ENCODE results near the gene NCK2. TPM values are rescaled to one million over a fixed set of nuclear protein-coding genes. Genes with fewer than 3 reads are reported as not detected.

Gene NCK2
- total RNA-seq, 2 experiments from 2014 or later: 84.7 to 87.5 TPM

- H3K9me3 Mint-ChIP-seq (ENCODE audit: low read depth): peaks cover 26% of the 10 kb centered on the region
- H3K4me3 Mint-ChIP-seq: no peak overlapping the region
- CTCF ChIA-PET: interaction anchor here (1.1 kb wide), 1 partner anchor 86 kb away, joined by 3 read pairs; no protein-coding TSS in a partner anchor
- ATAC-seq (no peak), DNase-seq (no peak)
- POLR2A ChIA-PET: no interaction called here
- peaks cover 85% of the 10 kb centered on the region for H3K4me1 Mint-ChIP-seq
- H3K27me3 Mint-ChIP-seq: no peaks in the 10 kb centered on the region
- peak overlapping the region; percentile 68 for H3K27ac Mint-ChIP-seq
- peaks cover 83% of the 10 kb centered on the region for H3K36me3 Mint-ChIP-seq (ENCODE audit: low read depth)
- intact Hi-C loops (cut with DNase I, micrococcal nuclease): no loop called here
Measured at GRCh38 chr2:105828558-105828957, 83.8 kb downstream of the NCK2 start.

DNA sequence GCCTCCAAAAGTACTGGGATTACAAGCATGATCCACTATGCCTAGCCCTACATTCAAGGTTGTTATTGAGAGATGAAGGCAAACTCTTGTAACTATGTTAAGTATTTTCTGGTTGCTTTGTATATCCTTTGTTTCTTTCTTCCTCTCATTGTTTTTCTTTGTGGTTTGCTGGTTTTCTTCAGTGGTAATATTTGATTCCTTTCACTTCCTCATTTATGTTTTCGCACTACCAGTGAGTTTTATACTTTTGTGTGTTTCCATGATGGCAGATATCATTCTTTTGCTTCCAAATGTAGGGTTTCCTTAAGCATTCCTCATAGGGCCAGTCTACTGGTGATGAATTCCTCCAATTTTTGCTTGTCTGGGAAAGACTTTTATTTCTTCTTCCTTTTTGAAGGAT, 90.2 kb downstream of the NCK2 start:
- POLR2A ChIA-PET: interaction anchor here (0.6 kb wide), 1 partner anchor 72 kb away, joined by 4 read pairs; no protein-coding TSS in a partner anchor
- CTCF ChIA-PET: no interaction called here
- H3K27ac Mint-ChIP-seq: peak overlapping the region; percentile 80
- H3K36me3 Mint-ChIP-seq (ENCODE audit: low read depth): peaks cover 77% of the 10 kb centered on the region
- intact Hi-C loops (cut with DNase I, micrococcal nuclease): no loop called here
- peaks cover 38% of the 10 kb centered on the region for H3K9me3 Mint-ChIP-seq (ENCODE audit: low read depth)
- H3K4me1 Mint-ChIP-seq: peaks cover 86% of the 10 kb centered on the region
- H3K27me3 Mint-ChIP-seq: no peaks in the 10 kb centered on the region
- no peak overlapping the region for H3K4me3 Mint-ChIP-seq
- ATAC-seq (no peak), DNase-seq (no peak)

GRCh38 chr2:105836341-105836740, 91.6 kb downstream of the NCK2 start:
- no peak for ATAC-seq
- Mint-ChIP-seq H3K4me3 (peak overlapping the region; percentile 50), H3K27me3 (no peaks in the 10 kb centered on the region), H3K9me3 (ENCODE audit: low read depth) (peaks cover 33% of the 10 kb centered on the region), H3K27ac (peak overlapping the region; percentile 82), H3K36me3 (ENCODE audit: low read depth) (peaks cover 69% of the 10 kb centered on the region), H3K4me1 (peaks cover 89% of the 10 kb centered on the region)
- CTCF ChIA-PET: interaction anchor here (1.0 kb wide), 2 partner anchors 28 to 91 kb away, joined by 3 read pairs; no protein-coding TSS in a partner anchor
- intact Hi-C loops (cut with DNase I, micrococcal nuclease): loop anchor here (2.0 kb wide), 2 partner anchors 34 to 40 kb away; no protein-coding TSS in a partner anchor
- no peak for DNase-seq
- POLR2A ChIA-PET: interaction anchor here (0.9 to 1.5 kb wide), 3 partner anchors 22 to 38 kb away, joined by 3 to 4 read pairs (median 4); no protein-coding TSS in a partner anchor

- peak; percentile 74 for DNase-seq
- Mint-ChIP-seq H3K9me3 (ENCODE audit: low read depth) (peaks cover 27% of the 10 kb centered on the region), H3K36me3 (ENCODE audit: low read depth) (peaks cover 65% of the 10 kb centered on the region), H3K27ac (peak overlapping the region; percentile 82), H3K4me1 (peaks cover 88% of the 10 kb centered on the region), H3K27me3 (no peaks in the 10 kb centered on the region), H3K4me3 (peak overlapping the region; percentile 50)
- CTCF ChIA-PET: interaction anchor here (0.6 to 1.0 kb wide), 4 partner anchors 12 to 91 kb away, joined by 3 to 4 read pairs (median 3); no protein-coding TSS in a partner anchor
- peak; percentile 85 for ATAC-seq
- POLR2A ChIA-PET: interaction anchor here (0.9 to 1.5 kb wide), 3 partner anchors 21 to 39 kb away, joined by 3 to 4 read pairs (median 4); no protein-coding TSS in a partner anchor
- intact Hi-C loops (cut with DNase I, micrococcal nuclease): loop anchor here (1.0 to 2.0 kb wide), 4 partner anchors 19 to 40 kb away; no protein-coding TSS in a partner anchor
Measured at GRCh38 chr2:105836840-105837692, 92.4 kb downstream of the NCK2 start.

GRCh38 chr2:105839793-105840192, 95.1 kb downstream of the NCK2 start:
- H3K4me1 Mint-ChIP-seq: peaks cover 85% of the 10 kb centered on the region
- POLR2A ChIA-PET: no interaction called here
- peak overlapping the region; percentile 70 for H3K27ac Mint-ChIP-seq
- H3K9me3 Mint-ChIP-seq (ENCODE audit: low read depth): peaks cover 13% of the 10 kb centered on the region
- no peak for ATAC-seq
- peaks cover 57% of the 10 kb centered on the region for H3K36me3 Mint-ChIP-seq (ENCODE audit: low read depth)
- H3K27me3 Mint-ChIP-seq: no peaks in the 10 kb centered on the region
- intact Hi-C loops (cut with DNase I, micrococcal nuclease): loop anchor here in 1 of 2 experiments (2.0 kb wide), 1 partner anchor 17 kb away; no protein-coding TSS in a partner anchor
- no peak overlapping the region for H3K4me3 Mint-ChIP-seq
- CTCF ChIA-PET: interaction anchor here (0.9 kb wide), 1 partner anchor 26 kb away, joined by 4 read pairs; no protein-coding TSS in a partner anchor
- DNase-seq: no peak

DNA sequence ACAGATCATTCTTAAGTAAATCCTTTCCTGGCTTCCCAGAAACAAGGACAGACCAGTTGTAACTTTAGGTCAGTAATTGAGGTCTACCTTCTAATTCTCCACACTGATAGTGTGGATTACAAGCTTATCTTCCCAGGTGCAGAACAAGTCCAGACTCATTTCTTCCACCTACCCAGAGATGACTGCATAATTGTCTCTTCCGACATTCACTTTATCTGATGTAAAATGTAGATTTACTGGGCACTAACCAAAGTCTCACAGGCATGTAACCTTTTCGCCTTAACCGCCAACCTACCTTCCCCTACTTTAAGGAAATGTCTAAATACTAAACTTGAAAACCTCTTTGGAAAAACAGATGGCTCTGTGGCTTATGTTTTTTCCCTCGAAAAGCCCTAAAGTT, 96.2 kb downstream of the NCK2 start:
- DNase-seq (no peak), ATAC-seq (no peak)
- no peak overlapping the region for H3K4me3 Mint-ChIP-seq
- H3K27ac Mint-ChIP-seq: peak overlapping the region; percentile 87
- H3K4me1 Mint-ChIP-seq: peaks cover 87% of the 10 kb centered on the region
- ChIA-PET CTCF (interaction anchor here (0.6 to 1.1 kb wide), 2 partner anchors 469 to 472 kb away, joined by 3 read pairs; no protein-coding TSS in a partner anchor), POLR2A (no interaction called here)
- peaks cover 4% of the 10 kb centered on the region for H3K9me3 Mint-ChIP-seq (ENCODE audit: low read depth)
- no peaks in the 10 kb centered on the region for H3K27me3 Mint-ChIP-seq
- H3K36me3 Mint-ChIP-seq (ENCODE audit: low read depth): peaks cover 52% of the 10 kb centered on the region
- intact Hi-C loops (cut with DNase I, micrococcal nuclease): loop anchor here in 1 of 2 experiments (2.0 kb wide), 1 partner anchor 16 kb away; no protein-coding TSS in a partner anchor

GRCh38 chr2:105841551-105841950, 96.8 kb downstream of the NCK2 start:
- Mint-ChIP-seq H3K36me3 (ENCODE audit: low read depth) (peaks cover 51% of the 10 kb centered on the region), H3K9me3 (ENCODE audit: low read depth) (no peaks in the 10 kb centered on the region), H3K4me3 (no peak overlapping the region), H3K27ac (peak overlapping the region; percentile 87), H3K27me3 (no peaks in the 10 kb centered on the region), H3K4me1 (peaks cover 87% of the 10 kb centered on the region)
- intact Hi-C loops (cut with DNase I, micrococcal nuclease): loop anchor here in 1 of 2 experiments (2.0 kb wide), 1 partner anchor 15 kb away; no protein-coding TSS in a partner anchor
- ATAC-seq (no peak), DNase-seq (no peak)
- ChIA-PET CTCF (interaction anchor here (0.6 to 1.1 kb wide), 3 partner anchors 9 to 472 kb away, joined by 3 read pairs; no protein-coding TSS in a partner anchor), POLR2A (no interaction called here)

- Mint-ChIP-seq H3K4me3 (no peak overlapping the region), H3K9me3 (ENCODE audit: low read depth) (no peaks in the 10 kb centered on the region), H3K36me3 (ENCODE audit: low read depth) (peaks cover 52% of the 10 kb centered on the region), H3K27ac (peak overlapping the region; percentile 82), H3K4me1 (peaks cover 86% of the 10 kb centered on the region), H3K27me3 (no peaks in the 10 kb centered on the region)
- ATAC-seq (peak; percentile 45), DNase-seq (no peak)
- POLR2A ChIA-PET: no interaction called here
- CTCF ChIA-PET: no interaction called here
- intact Hi-C loops (cut with DNase I, micrococcal nuclease): no loop called here
Measured at GRCh38 chr2:105842555-105842954, 97.8 kb downstream of the NCK2 start.

DNA sequence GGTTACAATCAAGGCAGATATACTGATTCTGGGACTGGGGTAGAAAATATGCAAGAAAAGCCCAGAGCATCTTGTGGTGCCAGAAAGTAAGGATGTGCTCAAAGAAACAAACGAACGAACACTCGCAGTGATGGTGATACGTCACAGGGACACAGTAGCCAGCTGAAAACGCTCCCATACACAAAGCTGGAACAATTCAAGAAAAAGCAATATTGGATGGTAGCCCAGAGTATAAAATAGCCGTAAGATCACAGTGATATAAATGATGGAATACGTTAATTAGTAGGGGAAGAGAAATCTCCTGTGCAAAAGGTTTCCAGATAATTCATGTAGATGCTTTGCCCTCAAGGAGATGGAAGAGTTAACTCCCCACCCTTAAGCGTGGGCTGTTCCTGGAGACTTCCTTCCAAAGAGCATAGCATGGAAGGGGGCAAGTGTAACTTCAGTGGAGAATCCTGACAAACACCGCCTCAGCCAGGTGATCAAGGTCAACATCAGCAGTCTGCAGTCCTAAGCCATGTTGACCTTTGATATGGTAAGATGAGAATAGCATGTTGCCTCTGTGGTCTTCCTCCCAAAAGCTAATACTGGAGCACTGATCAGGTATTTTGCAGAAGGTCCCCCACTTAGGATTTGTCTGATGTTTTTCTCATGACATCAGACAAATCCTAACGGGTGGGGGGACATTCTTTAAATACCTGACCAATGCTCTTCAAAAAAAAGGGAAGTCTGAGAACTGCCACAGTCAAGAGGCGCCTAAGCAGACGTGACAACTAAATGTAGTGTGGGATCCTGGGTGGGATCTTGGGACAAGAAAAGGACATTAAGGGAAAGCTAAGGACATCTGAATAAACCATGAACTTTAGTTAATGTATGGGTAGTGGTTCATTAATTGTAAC, 99.0 kb downstream of the NCK2 start:
- peaks cover 58% of the 10 kb centered on the region for H3K36me3 Mint-ChIP-seq (ENCODE audit: low read depth)
- peaks cover 87% of the 10 kb centered on the region for H3K4me1 Mint-ChIP-seq
- ChIA-PET CTCF (interaction anchor here (0.6 kb wide), 1 partner anchor 19 kb away, joined by 3 read pairs; no protein-coding TSS in a partner anchor), POLR2A (no interaction called here)
- DNase-seq (no peak), ATAC-seq (no peak)
- no peaks in the 10 kb centered on the region for H3K27me3 Mint-ChIP-seq
- H3K9me3 Mint-ChIP-seq (ENCODE audit: low read depth): no peaks in the 10 kb centered on the region
- peak overlapping the region; percentile 49 for H3K27ac Mint-ChIP-seq
- H3K4me3 Mint-ChIP-seq: no peak overlapping the region
- intact Hi-C loops (cut with DNase I, micrococcal nuclease): no loop called here

GRCh38 chr2:105845976-105846375, 101.3 kb downstream of the NCK2 start:
- ChIA-PET CTCF (no interaction called here), POLR2A (no interaction called here)
- H3K36me3 Mint-ChIP-seq (ENCODE audit: low read depth): peaks cover 52% of the 10 kb centered on the region
- H3K9me3 Mint-ChIP-seq (ENCODE audit: low read depth): no peaks in the 10 kb centered on the region
- no peaks in the 10 kb centered on the region for H3K27me3 Mint-ChIP-seq
- DNase-seq (no peak), ATAC-seq (no peak)
- H3K4me1 Mint-ChIP-seq: peaks cover 77% of the 10 kb centered on the region
- no peak overlapping the region for H3K4me3 Mint-ChIP-seq
- H3K27ac Mint-ChIP-seq: no peak overlapping the region
- intact Hi-C loops (cut with DNase I, micrococcal nuclease): no loop called here

DNA sequence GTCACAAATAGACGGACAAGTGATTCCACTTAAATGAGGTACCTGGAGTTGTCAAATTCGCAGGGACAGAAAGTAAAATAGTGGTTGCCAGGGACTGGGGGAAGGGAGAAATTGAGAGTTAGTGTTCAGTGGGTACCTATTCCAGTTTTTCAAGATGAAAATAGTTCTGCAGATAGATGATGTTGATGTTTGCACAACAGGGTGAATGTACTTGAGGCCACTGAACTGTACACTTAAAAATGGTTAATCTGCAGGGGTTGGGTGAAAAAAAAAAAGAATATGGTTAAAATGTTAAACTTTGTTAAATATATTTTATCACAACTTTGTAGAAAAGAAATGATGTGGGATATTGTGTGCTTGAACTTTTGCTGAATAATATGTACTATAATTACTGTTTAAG, 102.3 kb downstream of the NCK2 start:
- peaks cover 48% of the 10 kb centered on the region for H3K36me3 Mint-ChIP-seq (ENCODE audit: low read depth)
- no peak overlapping the region for H3K4me3 Mint-ChIP-seq
- peaks cover 75% of the 10 kb centered on the region for H3K4me1 Mint-ChIP-seq
- ChIA-PET POLR2A (no interaction called here), CTCF (no interaction called here)
- H3K27ac Mint-ChIP-seq: peak overlapping the region; percentile 68
- DNase-seq (no peak), ATAC-seq (no peak)
- intact Hi-C loops (cut with DNase I, micrococcal nuclease): no loop called here
- peaks cover 3% of the 10 kb centered on the region for H3K9me3 Mint-ChIP-seq (ENCODE audit: low read depth)
- H3K27me3 Mint-ChIP-seq: no peaks in the 10 kb centered on the region

Measured in activated CD4-positive, alpha-beta T cell treated with anti-CD3 and anti-CD28 coated beads for 36 hours (primary cell).